ENCODE results near the gene LDLR.
A peak's percentile ranks its signal among the peaks of the same experiment; 100 is the strongest.
"Not testable (repeated sequence)": the region's sequence is repeated elsewhere in the genome, so short reads cannot be mapped to it uniquely, and the experiment has no call there.

The LDLR gene

GRCh38 chr19:11070123-11070522 lies 19.1 kb upstream of the LDLR start:
- no peak overlapping the region for H3K4me3 ChIP-seq (ENCODE audit: low read depth, low read length)
- TF ChIP-seq CTCF (IDR thresholded peaks at IDR 0.05; ENCODE audit: low read depth, low read length) = no peak

- H3K4me3 ChIP-seq (ENCODE audit: low read depth, low read length) = no peak overlapping the region
- no peak for TF ChIP-seq CTCF (IDR thresholded peaks at IDR 0.05; ENCODE audit: low read depth, low read length)
Observed at GRCh38 chr19:11073568-11073967, 15.7 kb upstream of the LDLR start.

- H3K4me3 ChIP-seq (ENCODE audit: low read depth, low read length) = not testable (repeated sequence)
Observed at GRCh38 chr19:11076792-11077191, 12.5 kb upstream of the LDLR start.

GRCh38 chr19:11078893-11079292 lies 10.4 kb upstream of the LDLR start:
- TF ChIP-seq CTCF (IDR thresholded peaks at IDR 0.05; ENCODE audit: low read depth, low read length) = no peak
- H3K4me3 ChIP-seq (ENCODE audit: low read depth, low read length) = no peak overlapping the region

GRCh38 chr19:11079999-11080398 lies 9.3 kb upstream of the LDLR start:
- H3K4me3 ChIP-seq (ENCODE audit: low read depth, low read length) = no peak overlapping the region
- TF ChIP-seq CTCF (IDR thresholded peaks at IDR 0.05; ENCODE audit: low read depth, low read length) = no peak

- H3K4me3 ChIP-seq (ENCODE audit: low read depth, low read length) = no peak overlapping the region
- TF ChIP-seq CTCF (IDR thresholded peaks at IDR 0.05; ENCODE audit: low read depth, low read length) = no peak
Observed at GRCh38 chr19:11087870-11088505, 1.3 kb upstream of the LDLR start.

- peak overlapping the region; percentile 83 for H3K4me3 ChIP-seq (ENCODE audit: low read depth, low read length)
- TF ChIP-seq CTCF (IDR thresholded peaks at IDR 0.05; ENCODE audit: low read depth, low read length) = no peak
Observed at GRCh38 chr19:11088506-11089253, 583 bp upstream of the LDLR start.

GRCh38 chr19:11090014-11090263 lies 676 bp downstream of the LDLR start:
- H3K4me3 ChIP-seq (ENCODE audit: low read depth, low read length) = peak overlapping the region; percentile 83
